ENCODE results near the gene UPK1A.

UPK1A gene

GRCh38 chr19:35666251-35666913 lies at the start of gene UPK1A:
UPK1A (plus strand) TSS chr19:35666517; CDS start chr19:35666813, 296 bp downstream.
- DNase-seq: no peak

GRCh38 chr19:35618857-35619256 lies 47.5 kb upstream of the UPK1A start:
- no peak for DNase-seq

- DNase-seq: no peak
Observed at GRCh38 chr19:35619290-35619923, 46.9 kb upstream of the UPK1A start.

GRCh38 chr19:35620001-35620400 lies 46.3 kb upstream of the UPK1A start:
- no peak for DNase-seq

- DNase-seq: no peak
Observed at GRCh38 chr19:35621708-35622107, 44.6 kb upstream of the UPK1A start.

GRCh38 chr19:35622750-35623149 lies 43.6 kb upstream of the UPK1A start:
- DNase-seq: no peak

- no peak for DNase-seq
Observed at GRCh38 chr19:35623327-35624010, 42.8 kb upstream of the UPK1A start.

GRCh38 chr19:35628264-35628564 lies 38.1 kb upstream of the UPK1A start:
- no peak for DNase-seq

- peak; percentile 98 for DNase-seq
Observed at GRCh38 chr19:35628565-35629331, 37.6 kb upstream of the UPK1A start, which contains the start of gene RBM42. RBM42 (plus strand) TSS chr19:35629036; CDS start chr19:35629154, 118 bp downstream.

GRCh38 chr19:35629332-35629633 lies 37.0 kb upstream of the UPK1A start:
- no peak for DNase-seq

GRCh38 chr19:35633727-35634440 lies 32.4 kb upstream of the UPK1A start:
- no peak for DNase-seq

GRCh38 chr19:35636651-35637050 lies 29.7 kb upstream of the UPK1A start:
- no peak for DNase-seq

GRCh38 chr19:35637165-35637564 lies 29.2 kb upstream of the UPK1A start:
- DNase-seq: no peak

- DNase-seq: no peak
Observed at GRCh38 chr19:35639321-35639639, 27.0 kb upstream of the UPK1A start.

- no peak for DNase-seq
Observed at GRCh38 chr19:35639863-35640262, 26.5 kb upstream of the UPK1A start.

GRCh38 chr19:35641515-35642151 lies 24.7 kb upstream of the UPK1A start, which contains the start of gene ETV2:
ETV2 (plus strand) TSS chr19:35641745; CDS start chr19:35642461, 716 bp downstream.
- DNase-seq: no peak

- DNase-seq: no peak
Observed at GRCh38 chr19:35642312-35642711, 24.0 kb upstream of the UPK1A start.

GRCh38 chr19:35642798-35643254 lies 23.5 kb upstream of the UPK1A start:
- no peak for DNase-seq

GRCh38 chr19:35643255-35644205 lies 22.8 kb upstream of the UPK1A start:
- peak; percentile 79 for DNase-seq

GRCh38 chr19:35644206-35644986 lies 21.9 kb upstream of the UPK1A start:
- peak; percentile 93 to 94 for DNase-seq

All from SHP77 (cell line).